HepG2 (cell line): ENCODE data around the gene RPLP1. TPM values are rescaled to one million over a fixed set of nuclear protein-coding genes. Genes with fewer than 3 reads are reported as not detected.

Source experiments
- ATAC-seq: fragments of 200-7000 bp; cut with Tn5 transposase; 3 replicates; pipeline ENCODE4 v1.9.1; 2020; ENCODE audit warnings: mild to moderate bottlenecking, moderate library complexity
- BruUV-seq: library from RNA; stranded (reverse); fragments of 400-500 nt; replicated peaks from 2 replicates; lab custom pipeline; 2021; lab: Mats Ljungman, UMichigan
- CTCF ChIA-PET: fragments of 300-600 bp; formaldehyde crosslinking; extraction: SDS; loops from one replicate; lab custom pipeline; 2021; ENCODE audit warnings: low total read pairs, inconsistent platforms, low intra/inter-chr PET ratio; lab: Yijun Ruan, JAX
- POLR2A ChIA-PET: fragments of 350-600 bp; sonication (Branson Sonifier 250); formaldehyde crosslinking; loops from one replicate; lab custom pipeline; 2020; ENCODE audit warnings: antibody characterized with exemption, inconsistent platforms; lab: Yijun Ruan, JAX
- DNase-seq: peaks from one replicate; pipeline ENCODE4 v3.0.0-alpha.2; 2015; ENCODE audit warnings: low spot score
- FAIRE-seq: peaks from 3 replicates; lab custom pipeline; 2011; peaks lifted over from hg19 to GRCh38; lab: Jason Lieb, UNC
- H2AFZ ChIP-seq: one replicate; pipeline ENCODE4 v1.6.1; 2011; ENCODE audit warnings: low read length, inconsistent platforms
- H3K27ac ChIP-seq: fragments of 300-600 bp; 3 replicates; pipeline ENCODE4 v1.8.0; 2011; ENCODE audit warnings: mixed run types, mild to moderate bottlenecking, mixed read lengths, low read length, inconsistent platforms; ENCODE audit not compliant: insufficient read depth; ENCODE audit errors: extremely low read length
- H3K27me3 ChIP-seq, 2 experiments: fragments of 200-600 bp in 1 of 2; 2 replicates in 1 of 2; 3 replicates in 1 of 2; pipeline versions ENCODE4 v1.6.0 to v1.8.0; 2011; ENCODE audit warnings: low read length in 2 of 2, mild to moderate bottlenecking in 2 of 2, moderate library complexity in 2 of 2, inconsistent platforms in 1 of 2; ENCODE audit not compliant: insufficient read depth in 2 of 2, control insufficient read depth in 1 of 2
- H3K36me3 ChIP-seq, 2 experiments: fragments of 200-600 bp in 1 of 2; replicated peaks in 1 of 2; 2 replicates in 1 of 2; 3 replicates in 1 of 2; pipeline versions ENCODE4 v1.5.1 to v1.8.0; 2011; ENCODE audit warnings: low read length in 2 of 2, inconsistent platforms in 1 of 2; ENCODE audit not compliant: insufficient read depth in 2 of 2, control insufficient read depth in 1 of 2
- H3K4me1 ChIP-seq: 2 replicates; pipeline ENCODE4 v1.5.1; 2012; ENCODE audit warnings: low read length, inconsistent platforms; ENCODE audit not compliant: insufficient read depth
- H3K4me2 ChIP-seq: 2 replicates; pipeline ENCODE4 v1.6.0; 2011; ENCODE audit warnings: low read depth, low read length, inconsistent platforms
- H3K4me3 ChIP-seq, 3 experiments: fragments of 200-600 bp in 1 of 3; sonication (generic), shearing (Covaris generic) in 1 of 3; replicated peaks in 1 of 3; 2 replicates each; pipeline ENCODE4 v1.5.1; 2011 to 2016; ENCODE audit warnings: low read length in 3 of 3, inconsistent platforms in 2 of 3, low read depth in 2 of 3, mild to moderate bottlenecking in 2 of 3, control low read depth in 1 of 3, mixed read lengths in 1 of 3; ENCODE audit not compliant: insufficient read depth in 1 of 3
- H3K79me2 ChIP-seq: one replicate; pipeline ENCODE4 v1.6.1; 2011; ENCODE audit warnings: low read length, inconsistent platforms; ENCODE audit not compliant: insufficient read depth
- H3K9ac ChIP-seq: 2 replicates; pipeline ENCODE4 v1.6.0; 2011; ENCODE audit warnings: mild to moderate bottlenecking, low read depth, low read length, inconsistent platforms; ENCODE audit not compliant: insufficient read depth
- H3K9me3 ChIP-seq: 2 replicates; pipeline ENCODE4 v1.5.1; 2012; ENCODE audit warnings: mild to moderate bottlenecking, low read length
- H4K20me1 ChIP-seq: 2 replicates; pipeline ENCODE4 v1.6.0; 2011; ENCODE audit warnings: inconsistent platforms, mild to moderate bottlenecking, low read length, moderate library complexity; ENCODE audit not compliant: insufficient read depth
- ARNT ChIP-seq: fragments of 450-650 bp; IDR thresholded peaks from 2 replicates; pipeline ENCODE4 v1.6.1; 2017
- GZF1 ChIP-seq: sonication (generic); formaldehyde crosslinking; IDR thresholded peaks from 2 replicates; pipeline ENCODE4 v1.5.1; 2020; ENCODE audit warnings: mild to moderate bottlenecking, missing genetic modification reagents
- JUNB ChIP-seq: sonication (generic); formaldehyde crosslinking; IDR thresholded peaks from 2 replicates; pipeline ENCODE4 v1.8.0; 2022; ENCODE audit warnings: missing genetic modification reagents, mild to moderate bottlenecking, borderline replicate concordance
- MLXIP ChIP-seq: sonication (generic); formaldehyde crosslinking; IDR thresholded peaks from 2 replicates; pipeline ENCODE4 v1.9.0; 2021; ENCODE audit warnings: missing genetic modification reagents, borderline replicate concordance
- PTBP1 ChIP-seq: fragments of 200-400 bp; formaldehyde crosslinking; IDR thresholded peaks from 2 replicates; pipeline ENCODE4 v1.6.1; 2018; ENCODE audit warnings: low read length, low read depth; ENCODE audit not compliant: poor library complexity, severe bottlenecking
- SSRP1 ChIP-seq: IDR thresholded peaks from 2 replicates; pipeline ENCODE4 v1.6.1; 2016; ENCODE audit warnings: control low read depth
- ZNF441 ChIP-seq: sonication (generic); formaldehyde crosslinking; IDR thresholded peaks from 2 replicates; pipeline ENCODE4 v1.7.0; 2021; ENCODE audit warnings: missing genetic modification reagents, borderline replicate concordance
- ZNF589 ChIP-seq: sonication (generic); formaldehyde crosslinking; conservative IDR thresholded peaks from 2 replicates; pipeline ENCODE4 v1.8.0; 2022; ENCODE audit warnings: mild to moderate bottlenecking, moderate library complexity, missing genetic modification reagents
- ZNF639 ChIP-seq: conservative IDR thresholded peaks from 2 replicates; pipeline ENCODE4 v1.6.1; 2018; ENCODE audit warnings: missing genetic modification reagents
- ZNF816 ChIP-seq: sonication (generic); formaldehyde crosslinking; IDR thresholded peaks from 2 replicates; pipeline ENCODE4 v1.8.0; 2022; ENCODE audit warnings: missing genetic modification reagents, mild to moderate bottlenecking, borderline replicate concordance
- WGBS: methylation state at CpG from one replicate; pipeline ENCODE4 v1.1.6; 2017; ENCODE audit warnings: low lambda C conversion rate; 5-methylcytosine and 5-hydroxymethylcytosine counted together
- in situ Hi-C: cut with HindIII; loops from 2 replicates; pipeline ENCODE4 v1.10.0; 2017; ENCODE audit warnings: low pct_unique_long_range_greater_than_20kb; ENCODE audit not compliant: extremely low pct_ligation_motif_present
- intact Hi-C: fragments of 100-400 bp; cut with micrococcal nuclease; formaldehyde crosslinking; loops from one replicate; pipeline ENCODE4 v1.10.0; 2022; ENCODE audit not compliant: unreplicated experiment
- polyA plus RNA-seq, 8 experiments: library from polyadenylated mRNA; depleted of rRNA in 3 of 8; stranded (reverse) in 7 of 8; unstranded in 1 of 8; fragments of >200 nt; fragmentation: Illumina TruSeq in 4 of 8; extraction: Trizol in 4 of 8; gene quantifications; 2 replicates each; pipeline versions ENCODE4 v1.2.1 to v1.2.3, GENCODE V29; 2011 to 2016; ENCODE audit warnings: low read depth in 4 of 8, missing spikeins in 1 of 8, mixed read lengths in 1 of 8; ENCODE audit not compliant: insufficient read depth in 1 of 8
- total RNA-seq, 5 experiments: library from RNA; depleted of rRNA; stranded (reverse); fragments of >200 nt; fragmentation: Illumina TruSeq; extraction: Trizol; gene quantifications; 2 replicates each; pipeline ENCODE4 v1.2.3, GENCODE V29; 2016; ENCODE audit warnings: low read depth in 1 of 5

Gene RPLP1
- total and polyA plus RNA-seq, 2 of the 13 experiments (the other 11 are each of a cell fraction or from before 2014, with no cell fraction given): 817 to 929 TPM

GRCh38 chr15:69424001-69424400 lies 28.6 kb upstream of the RPLP1 start:
- CTCF ChIA-PET: no interaction called here
- in situ Hi-C loops (no loop called here), intact Hi-C loops (no loop called here)
- no peak overlapping the region for H3K4me2 ChIP-seq
- no peaks in the 10 kb centered on the region for H3K79me2 ChIP-seq
- H3K9me3 ChIP-seq: no peaks in the 10 kb centered on the region
- no TSS peak for BruUV-seq
- H3K27ac ChIP-seq: no peak overlapping the region
- FAIRE-seq (no peak), ATAC-seq (no peak), DNase-seq (no peak)
- no peaks in the 10 kb centered on the region for H3K27me3 ChIP-seq
- 100% methylated on average over 2 of the region's 2 CpGs for WGBS
- H3K4me3 ChIP-seq: no peak overlapping the region
- POLR2A ChIA-PET: no interaction called here
- no peak overlapping the region for H3K9ac ChIP-seq
- no peaks in the 10 kb centered on the region for H3K4me1 ChIP-seq
- H3K36me3 ChIP-seq: peaks cover 8 to 64% of the 10 kb centered on the region in 2 experiments
- no peak overlapping the region for H2AFZ ChIP-seq
- H4K20me1 ChIP-seq: no peaks in the 10 kb centered on the region
- TF ChIP-seq JUNB (CRISPR knock-in tag) (no peak), GZF1 (CRISPR knock-in tag) (no peak), ZNF441 (CRISPR knock-in tag) (no peak), ZNF639 (CRISPR knock-in tag) (no peak), PTBP1 (no peak), MLXIP (CRISPR knock-in tag) (no peak), ZNF589 (CRISPR knock-in tag) (no peak), ZNF816 (CRISPR knock-in tag) (no peak), SSRP1 (no peak), ARNT (no peak)
- TF ChIP-seq, all 625 proteins: peak for 0
